Femur (tissue), 1 donor: ENCODE measurements around the gene CARD18.

Experiments used
- DNase-seq: peaks from one replicate; pipeline ENCODE4 v3.0.0-alpha.2; 2017

Gene CARD18

GRCh38 chr11:105139669-105140068 lies at the start of gene CARD18:
CARD18 (minus strand) TSS chr11:105139769; CDS start chr11:105139726, 43 bp downstream.
- no peak for DNase-seq

- no peak for DNase-seq
Observed at GRCh38 chr11:105183987-105184386, 44.4 kb upstream of the CARD18 start.

GRCh38 chr11:105183426-105183825 lies 43.9 kb upstream of the CARD18 start:
- DNase-seq = no peak

GRCh38 chr11:105181521-105181920 lies 42.0 kb upstream of the CARD18 start:
- DNase-seq = no peak

GRCh38 chr11:105181100-105181499 lies 41.5 kb upstream of the CARD18 start:
- DNase-seq = no peak

GRCh38 chr11:105179542-105180278 lies 40.1 kb upstream of the CARD18 start:
- DNase-seq = no peak

GRCh38 chr11:105177658-105178057 lies 38.1 kb upstream of the CARD18 start:
- no peak for DNase-seq

GRCh38 chr11:105168457-105168856 lies 28.9 kb upstream of the CARD18 start:
- no peak for DNase-seq

GRCh38 chr11:105167244-105167643 lies 27.7 kb upstream of the CARD18 start:
- DNase-seq = no peak

- no peak for DNase-seq
Observed at GRCh38 chr11:105164208-105164607, 24.6 kb upstream of the CARD18 start.

GRCh38 chr11:105162506-105162905 lies 22.9 kb upstream of the CARD18 start:
- DNase-seq = no peak

GRCh38 chr11:105158436-105158835 lies 18.9 kb upstream of the CARD18 start:
- no peak for DNase-seq

GRCh38 chr11:105156720-105157119 lies 17.2 kb upstream of the CARD18 start:
- DNase-seq = no peak

- no peak for DNase-seq
Observed at GRCh38 chr11:105156231-105156630, 16.7 kb upstream of the CARD18 start.

GRCh38 chr11:105155679-105156078 lies 16.1 kb upstream of the CARD18 start:
- no peak for DNase-seq

- DNase-seq = no peak
Observed at GRCh38 chr11:105153392-105153791, 13.8 kb upstream of the CARD18 start.

- no peak for DNase-seq
Observed at GRCh38 chr11:105152560-105152959, 13.0 kb upstream of the CARD18 start.

- no peak for DNase-seq
Observed at GRCh38 chr11:105152021-105152512, 12.5 kb upstream of the CARD18 start.

- DNase-seq = no peak
Observed at GRCh38 chr11:105149477-105149876, 9.9 kb upstream of the CARD18 start.

- no peak for DNase-seq
Observed at GRCh38 chr11:105148241-105148640, 8.7 kb upstream of the CARD18 start.

GRCh38 chr11:105144887-105145286 lies 5.3 kb upstream of the CARD18 start:
- no peak for DNase-seq

GRCh38 chr11:105142167-105142566 lies 2.6 kb upstream of the CARD18 start:
- no peak for DNase-seq

GRCh38 chr11:105137286-105137685 lies 2.3 kb downstream of the CARD18 start:
- DNase-seq = no peak

GRCh38 chr11:105135883-105136282 lies 3.7 kb downstream of the CARD18 start:
- DNase-seq = no peak
